Muscle of back (tissue), 11 donors: ENCODE data around the gene GIPC2. TPM values are rescaled to one million over a fixed set of nuclear protein-coding genes. Genes with fewer than 3 reads are reported as not detected.
"Not testable (repeated sequence)": the region's sequence is repeated elsewhere in the genome, so short reads cannot be mapped to it uniquely, and the experiment has no call there.

Experiments used
- DNase-seq, 3 donors: peaks; one replicate each; pipeline versions ENCODE4 v3.0.0 to v3.0.0-alpha.2; 2013
- polyA plus RNA-seq, 10 donors: library from polyadenylated mRNA; unstranded; fragments of 120-200 nt; gene quantifications; one replicate each; pipeline ENCODE4 v1.2.1, GENCODE V29; 2013; ENCODE audit not compliant: insufficient read length in 10 of 10

GIPC2 gene
- polyA plus RNA-seq, 10 donors, result 0.85 to 2.2 (median 1.3) TPM

GRCh38 chr1:78093560-78093959 lies 47.8 kb downstream of the GIPC2 start:
- no peak for DNase-seq

GRCh38 chr1:78094639-78095038 lies 48.9 kb downstream of the GIPC2 start:
- no peak for DNase-seq

- peak in 2 of 3 donors; percentile 22 to 39 for DNase-seq
Observed at GRCh38 chr1:78095593-78095992, 49.8 kb downstream of the GIPC2 start.

GRCh38 chr1:78096017-78096416 lies 50.3 kb downstream of the GIPC2 start:
- DNase-seq, result no peak

- peak in 1 of 3 donors; percentile 16 for DNase-seq
Observed at GRCh38 chr1:78096976-78097375, 51.2 kb downstream of the GIPC2 start.

- no peak for DNase-seq
Observed at GRCh38 chr1:78101051-78101450, 55.3 kb downstream of the GIPC2 start.

GRCh38 chr1:78101514-78101913 lies 55.7 kb downstream of the GIPC2 start:
- DNase-seq, result peak; percentile 16 to 86 (median 23)

GRCh38 chr1:78102082-78102481 lies 56.3 kb downstream of the GIPC2 start:
- peak in 1 of 3 donors; percentile 71 for DNase-seq

- no peak for DNase-seq
Observed at GRCh38 chr1:78102916-78103315, 57.1 kb downstream of the GIPC2 start.

- peak in 1 of 3 donors; percentile 74 for DNase-seq
Observed at GRCh38 chr1:78104322-78104721, 58.6 kb downstream of the GIPC2 start.

- not testable (repeated sequence) for DNase-seq
Observed at GRCh38 chr1:78109659-78110058, 63.9 kb downstream of the GIPC2 start.

GRCh38 chr1:78113156-78113916 lies 67.6 kb downstream of the GIPC2 start:
- DNase-seq, result no peak

- peak; percentile 78 to 83 (median 79) for DNase-seq
Observed at GRCh38 chr1:78114034-78114956, 68.5 kb downstream of the GIPC2 start.

- not testable (repeated sequence) for DNase-seq
Observed at GRCh38 chr1:78120485-78120884, 74.7 kb downstream of the GIPC2 start.

GRCh38 chr1:78121710-78122109 lies 75.9 kb downstream of the GIPC2 start:
- DNase-seq, result no peak

- DNase-seq, result no peak
Observed at GRCh38 chr1:78122389-78122788, 76.6 kb downstream of the GIPC2 start.

- DNase-seq, result no peak
Observed at GRCh38 chr1:78126506-78126905, 80.7 kb downstream of the GIPC2 start.

- no peak for DNase-seq
Observed at GRCh38 chr1:78132174-78132947, 86.6 kb downstream of the GIPC2 start.

- no peak for DNase-seq
Observed at GRCh38 chr1:78132948-78133322, 87.2 kb downstream of the GIPC2 start.

- no peak for DNase-seq
Observed at GRCh38 chr1:78136680-78137079, 90.9 kb downstream of the GIPC2 start.

GRCh38 chr1:78141531-78142231 lies 95.9 kb downstream of the GIPC2 start:
- DNase-seq, result no peak
